H9 (cell line): ENCODE data around the gene GPATCH11. TPM values are rescaled to one million over a fixed set of nuclear protein-coding genes. Genes with fewer than 3 reads are reported as not detected.

Experiments
- DNase-seq: peaks from one replicate; pipeline ENCODE4 v3.0.0-alpha.2; 2017
- H2AFZ ChIP-seq: one replicate; pipeline ENCODE4 v1.6.1; 2013; ENCODE audit warnings: mild to moderate bottlenecking, low read length, control low read depth, moderate library complexity
- H2AK5ac ChIP-seq: 2 replicates; pipeline ENCODE4 v1.6.1; 2013; ENCODE audit warnings: low read length, control low read depth, mixed read lengths; ENCODE audit not compliant: insufficient read length
- H2BK120ac ChIP-seq: one replicate; pipeline ENCODE4 v1.6.1; 2013; ENCODE audit warnings: low read depth, mild to moderate bottlenecking, low read length, control low read depth, inconsistent platforms; ENCODE audit not compliant: poor library complexity, severe bottlenecking
- H2BK12ac ChIP-seq: 2 replicates; pipeline ENCODE4 v1.6.1; 2013; ENCODE audit warnings: low read length, control low read depth, mixed read lengths, low read depth; ENCODE audit not compliant: insufficient read length
- H2BK15ac ChIP-seq: 2 replicates; pipeline ENCODE4 v1.6.1; 2013; ENCODE audit warnings: low read depth, low read length, control low read depth
- H2BK20ac ChIP-seq: one replicate; pipeline ENCODE4 v1.6.1; 2013; ENCODE audit warnings: low read depth, mild to moderate bottlenecking, low read length, control low read depth, inconsistent platforms; ENCODE audit not compliant: poor library complexity, severe bottlenecking
- H2BK5ac ChIP-seq: 2 replicates; pipeline ENCODE4 v1.6.1; 2013; ENCODE audit warnings: low read length, control low read depth, mixed read lengths; ENCODE audit not compliant: insufficient read length
- H3K14ac ChIP-seq: 2 replicates; pipeline ENCODE4 v1.6.1; 2013; ENCODE audit warnings: low read length, control low read depth; ENCODE audit not compliant: insufficient read depth
- H3K18ac ChIP-seq: 2 replicates; pipeline ENCODE4 v1.6.1; 2013; ENCODE audit warnings: low read depth, mild to moderate bottlenecking, mixed read lengths, low read length, control low read depth; ENCODE audit not compliant: insufficient read length
- H3K23ac ChIP-seq: 2 replicates; pipeline ENCODE4 v1.6.1; 2013; ENCODE audit warnings: low read length, control low read depth, mixed read lengths, low read depth; ENCODE audit not compliant: insufficient read length
- H3K23me2 ChIP-seq: 2 replicates; pipeline ENCODE4 v1.6.1; 2013; ENCODE audit warnings: low read depth, mild to moderate bottlenecking, mixed read lengths, low read length, control low read depth; ENCODE audit not compliant: insufficient read length, poor library complexity, severe bottlenecking
- H3K27ac ChIP-seq: 2 replicates; pipeline ENCODE4 v1.5.1; 2013; ENCODE audit warnings: low read length, control low read depth, mixed read lengths, low read depth; ENCODE audit not compliant: insufficient read length
- H3K27me3 ChIP-seq: 2 replicates; pipeline ENCODE4 v1.6.1; 2013; ENCODE audit warnings: low read length, control low read depth, inconsistent platforms; ENCODE audit not compliant: insufficient read depth
- H3K4ac ChIP-seq: 2 replicates; pipeline ENCODE4 v1.6.1; 2013; ENCODE audit warnings: low read depth, mild to moderate bottlenecking, control low read depth, inconsistent platforms, low read length, moderate library complexity
- H3K4me1 ChIP-seq: 2 replicates; pipeline ENCODE4 v1.6.1; 2013; ENCODE audit warnings: low read length, control low read depth, inconsistent platforms; ENCODE audit not compliant: insufficient read depth
- H3K4me2 ChIP-seq: 2 replicates; pipeline ENCODE4 v1.6.1; 2013; ENCODE audit warnings: low read length, control low read depth, mixed read lengths; ENCODE audit not compliant: insufficient read length, insufficient read depth
- H3K56ac ChIP-seq: 2 replicates; pipeline ENCODE4 v1.6.1; 2013; ENCODE audit warnings: low read depth, mild to moderate bottlenecking, mixed read lengths, low read length, control low read depth; ENCODE audit not compliant: insufficient read length
- H3K79me1 ChIP-seq: 2 replicates; pipeline ENCODE4 v1.6.1; 2013; ENCODE audit warnings: low read depth, mild to moderate bottlenecking, moderate library complexity, low read length, control low read depth, inconsistent platforms; ENCODE audit not compliant: insufficient read depth, poor library complexity, severe bottlenecking
- H3K79me2 ChIP-seq: 2 replicates; pipeline ENCODE4 v1.6.1; 2013; ENCODE audit warnings: low read length, control low read depth, inconsistent platforms; ENCODE audit not compliant: insufficient read depth
- H3K9ac ChIP-seq: 2 replicates; pipeline ENCODE4 v1.6.1; 2013; ENCODE audit warnings: low read length, control low read depth, mixed read lengths; ENCODE audit not compliant: insufficient read length; ENCODE audit errors: extremely low read depth
- H3K9me3 ChIP-seq: one replicate; pipeline ENCODE4 v1.6.1; 2013; ENCODE audit warnings: low read depth, low read length, inconsistent platforms; ENCODE audit not compliant: control insufficient read depth
- H3T11ph ChIP-seq: one replicate; pipeline ENCODE4 v1.6.1; 2013; ENCODE audit warnings: mild to moderate bottlenecking, low read length, control low read depth, inconsistent platforms
- H4K20me1 ChIP-seq: one replicate; pipeline ENCODE4 v1.6.1; 2013; ENCODE audit not compliant: control insufficient read depth, insufficient read length, insufficient read depth
- H4K5ac ChIP-seq: 2 replicates; pipeline ENCODE4 v1.6.1; 2013; ENCODE audit warnings: low read depth, mild to moderate bottlenecking, mixed read lengths, low read length, control low read depth; ENCODE audit not compliant: insufficient read length
- H4K8ac ChIP-seq: replicated peaks from 2 replicates; pipeline ENCODE4 v1.6.1; 2013; ENCODE audit warnings: low read length, control low read depth, mixed read lengths, low read depth; ENCODE audit not compliant: insufficient read length
- H4K91ac ChIP-seq: 2 replicates; pipeline ENCODE4 v1.6.1; 2013; ENCODE audit warnings: low read depth, mild to moderate bottlenecking, moderate library complexity, mixed read lengths, low read length, control low read depth; ENCODE audit not compliant: insufficient read length
- H3K27ac Mint-ChIP-seq, 3 experiments: 2 replicates in 2 of 3; 3 replicates in 1 of 3; pipeline ENCODE4 v1.8.0; 2020 to 2021; ENCODE audit warnings: mixed read lengths in 3 of 3, mild to moderate bottlenecking in 1 of 3, moderate library complexity in 1 of 3
- H3K27me3 Mint-ChIP-seq: 2 replicates; pipeline ENCODE4 v1.8.0; 2021; ENCODE audit warnings: low read depth, mild to moderate bottlenecking, moderate library complexity, mixed read lengths
- H3K36me3 Mint-ChIP-seq, 3 experiments: 2 replicates in 2 of 3; 3 replicates in 1 of 3; pipeline ENCODE4 v1.8.0; 2020 to 2021; ENCODE audit warnings: low read depth in 3 of 3, mixed read lengths in 3 of 3; ENCODE audit not compliant: insufficient read depth in 1 of 3
- H3K4me1 Mint-ChIP-seq, 2 experiments: 2 replicates each; pipeline ENCODE4 v1.8.0; 2020; ENCODE audit warnings: mixed read lengths in 2 of 2
- H3K4me3 Mint-ChIP-seq, 2 experiments: 2 replicates in 1 of 2; 3 replicates in 1 of 2; pipeline ENCODE4 v1.8.0; 2020 to 2021; ENCODE audit warnings: mild to moderate bottlenecking in 2 of 2, mixed read lengths in 2 of 2, moderate library complexity in 1 of 2
- H3K9me3 Mint-ChIP-seq, 2 experiments: 2 replicates in 1 of 2; 3 replicates in 1 of 2; pipeline ENCODE4 v1.8.0; 2020; ENCODE audit warnings: mild to moderate bottlenecking in 2 of 2, mixed read lengths in 2 of 2, moderate library complexity in 1 of 2
- WGBS: extraction: QIAGEN DNeasy Blood & Tissue Kit; methylation state at CpG from one replicate; pipeline ENCODE4 v1.1.7; 2013; ENCODE audit warnings: missing lambda C conversion rate, low lambda C conversion rate, mixed read lengths; ENCODE audit not compliant: insufficient read length; ENCODE audit errors: extremely low coverage; 5-methylcytosine and 5-hydroxymethylcytosine counted together
- total RNA-seq: library from RNA; stranded (reverse); gene quantifications from 2 replicates; pipeline ENCODE4 v1.2.1, GENCODE V29; 2021
- TF ChIP-seq, protein P1 (sequence below): fragments of 200-600 bp; sonication (generic); conservative IDR thresholded peaks from 3 replicates; pipeline ENCODE4 v1.8.0; 2021; ENCODE audit warnings: antibody characterized with exemption, mild to moderate bottlenecking

The GPATCH11 gene
- total RNA-seq, 1 experiment from 2014 or later: 3.1 TPM

- TF ChIP-seq, protein P1, sequence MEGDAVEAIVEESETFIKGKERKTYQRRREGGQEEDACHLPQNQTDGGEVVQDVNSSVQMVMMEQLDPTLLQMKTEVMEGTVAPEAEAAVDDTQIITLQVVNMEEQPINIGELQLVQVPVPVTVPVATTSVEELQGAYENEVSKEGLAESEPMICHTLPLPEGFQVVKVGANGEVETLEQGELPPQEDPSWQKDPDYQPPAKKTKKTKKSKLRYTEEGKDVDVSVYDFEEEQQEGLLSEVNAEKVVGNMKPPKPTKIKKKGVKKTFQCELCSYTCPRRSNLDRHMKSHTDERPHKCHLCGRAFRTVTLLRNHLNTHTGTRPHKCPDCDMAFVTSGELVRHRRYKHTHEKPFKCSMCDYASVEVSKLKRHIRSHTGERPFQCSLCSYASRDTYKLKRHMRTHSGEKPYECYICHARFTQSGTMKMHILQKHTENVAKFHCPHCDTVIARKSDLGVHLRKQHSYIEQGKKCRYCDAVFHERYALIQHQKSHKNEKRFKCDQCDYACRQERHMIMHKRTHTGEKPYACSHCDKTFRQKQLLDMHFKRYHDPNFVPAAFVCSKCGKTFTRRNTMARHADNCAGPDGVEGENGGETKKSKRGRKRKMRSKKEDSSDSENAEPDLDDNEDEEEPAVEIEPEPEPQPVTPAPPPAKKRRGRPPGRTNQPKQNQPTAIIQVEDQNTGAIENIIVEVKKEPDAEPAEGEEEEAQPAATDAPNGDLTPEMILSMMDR: no peak
- Mint-ChIP-seq H3K27me3 (no peaks in the 10 kb centered on the region), H3K9me3 (no peaks in the 10 kb centered on the region), H3K27ac (peak overlapping the region in 2 of 3 experiments; percentile 8 to 87; a peak in 2 of 7 replicates), H3K4me3 (no peak overlapping the region), H3K36me3 (peaks cover 11 to 52% (median 48%) of the 10 kb centered on the region in 3 experiments; a peak in 6 of 7 replicates), H3K4me1 (no peaks in the 10 kb centered on the region)
- H3K27me3 ChIP-seq: no peaks in the 10 kb centered on the region
- H3K23ac ChIP-seq: no peak overlapping the region
- WGBS: no CpG with 5 or more reads among the region's 5 CpGs
- no peak overlapping the region for H3K4ac ChIP-seq
- H2BK5ac ChIP-seq: no peak overlapping the region
- no peak overlapping the region for H3K4me2 ChIP-seq
- H3K9me3 ChIP-seq: no peaks in the 10 kb centered on the region
- H2BK15ac ChIP-seq: no peak overlapping the region
- no peak overlapping the region for H4K91ac ChIP-seq
- H2AFZ ChIP-seq: no peak overlapping the region
- H2BK20ac ChIP-seq: no peak overlapping the region
- H3K18ac ChIP-seq: no peak overlapping the region
- H3K79me2 ChIP-seq: no peaks in the 10 kb centered on the region
- H3K79me1 ChIP-seq: no peaks in the 10 kb centered on the region
- H3K23me2 ChIP-seq: no peaks in the 10 kb centered on the region
- no peak overlapping the region for H3K56ac ChIP-seq
- no peak overlapping the region for H3K14ac ChIP-seq
- H3K4me1 ChIP-seq: no peaks in the 10 kb centered on the region
- no peak overlapping the region for H2AK5ac ChIP-seq
- H3K27ac ChIP-seq: no peak overlapping the region
- no peak overlapping the region for H4K5ac ChIP-seq
- no peak overlapping the region for H2BK12ac ChIP-seq
- H3K9ac ChIP-seq: no peak overlapping the region
- H3T11ph ChIP-seq: no peak overlapping the region
- no peak overlapping the region for H2BK120ac ChIP-seq
- DNase-seq: no peak
- H4K8ac ChIP-seq: no peak overlapping the region
- H4K20me1 ChIP-seq: no peaks in the 10 kb centered on the region
Observed at GRCh38 chr2:37119157-37119556, 34.8 kb downstream of the GPATCH11 start.
